K562 (cell line): ENCODE measurements around the gene GPR55. TPM values are rescaled to one million over a fixed set of nuclear protein-coding genes. Genes with fewer than 3 reads are reported as not detected.

ENCODE experiments used
- ATAC-seq: fragments of 200-7000 bp; cut with Tn5 transposase; 3 replicates; pipeline ENCODE4 v1.9.1; 2020; ENCODE audit warnings: moderate library complexity
- BruUV-seq: library from RNA; stranded (reverse); fragments of 400-500 nt; replicated peaks from 2 replicates; lab custom pipeline; 2021; lab: Mats Ljungman, UMichigan
- CTCF ChIA-PET: fragments of 300-600 bp; formaldehyde crosslinking; extraction: SDS; loops from one replicate; lab custom pipeline; 2021; ENCODE audit warnings: low intra/inter-chr PET ratio; lab: Yijun Ruan, JAX
- POLR2A ChIA-PET: fragments of 300-600, 350-650 bp; sonication (Branson Sonifier 250); formaldehyde crosslinking; extraction: SDS; loops from one replicate; lab custom pipeline; 2021; ENCODE audit warnings: antibody characterized with exemption, inconsistent platforms; lab: Yijun Ruan, JAX
- DNase-seq, 4 experiments: peaks; one replicate each; pipeline versions ENCODE4 v3.0.0 to v3.0.0-alpha.2; 2011 to 2018; ENCODE audit warnings: low spot score in 3 of 4, mixed read lengths in 3 of 4; ENCODE audit errors: extremely low read depth in 1 of 4
- FAIRE-seq: peaks from 2 replicates; lab custom pipeline; 2011; peaks lifted over from hg19 to GRCh38; lab: Jason Lieb, UNC
- H2AFZ ChIP-seq: 2 replicates; pipeline ENCODE4 v1.6.0; 2011; ENCODE audit warnings: low read depth, low read length, control low read depth, inconsistent platforms
- H3K27ac ChIP-seq: fragments of 200-600 bp; 3 replicates; pipeline ENCODE4 v1.8.0; 2011; ENCODE audit warnings: low read depth, mild to moderate bottlenecking, control low read depth, inconsistent platforms, low read length, moderate library complexity, mixed read lengths; ENCODE audit errors: extremely low read depth
- H3K27me3 ChIP-seq, 2 experiments: fragments of 300-600 bp in 1 of 2; 2 replicates in 1 of 2; 3 replicates in 1 of 2; pipeline versions ENCODE4 v1.6.0 to v1.8.0; 2011; ENCODE audit warnings: inconsistent platforms in 2 of 2, low read length in 2 of 2, mild to moderate bottlenecking in 1 of 2, mixed read lengths in 1 of 2, moderate library complexity in 1 of 2; ENCODE audit not compliant: control insufficient read depth in 2 of 2, insufficient read depth in 2 of 2
- H3K36me3 ChIP-seq: fragments of 300-600 bp; 3 replicates; pipeline ENCODE4 v1.8.0; 2011; ENCODE audit warnings: mild to moderate bottlenecking, low read length, inconsistent platforms; ENCODE audit not compliant: control insufficient read depth, insufficient read depth
- H3K4me1 ChIP-seq, 2 experiments: fragments of 200-600 bp in 1 of 2; replicated peaks in 1 of 2; 2 replicates in 1 of 2; 3 replicates in 1 of 2; pipeline versions ENCODE4 v1.5.1 to v1.8.0; 2011; ENCODE audit warnings: inconsistent platforms in 2 of 2, low read length in 2 of 2, mild to moderate bottlenecking in 1 of 2, mixed read lengths in 1 of 2, moderate library complexity in 1 of 2; ENCODE audit not compliant: control insufficient read depth in 2 of 2, insufficient read depth in 2 of 2
- H3K4me2 ChIP-seq: 2 replicates; pipeline ENCODE4 v1.6.1; 2011; ENCODE audit warnings: low read length, control low read depth, inconsistent platforms, mixed read lengths; ENCODE audit not compliant: insufficient read depth
- H3K4me3 ChIP-seq: fragments of 200-600 bp; sonication (generic), shearing (Covaris generic); 2 replicates; pipeline ENCODE4 v1.5.1; 2016; ENCODE audit warnings: control low read depth, inconsistent platforms
- H3K79me2 ChIP-seq: fragments of 200-600 bp; 3 replicates; pipeline ENCODE4 v1.8.0; 2011; ENCODE audit warnings: low read length, inconsistent platforms; ENCODE audit not compliant: control insufficient read depth, insufficient read depth
- H3K9ac ChIP-seq, 2 experiments: 2 replicates each; pipeline versions ENCODE4 v1.6.0 to v1.6.1; 2011; ENCODE audit warnings: low read depth in 2 of 2, low read length in 2 of 2, control low read depth in 1 of 2, inconsistent platforms in 1 of 2, mild to moderate bottlenecking in 1 of 2, mixed read lengths in 1 of 2; ENCODE audit not compliant: insufficient read depth in 1 of 2
- H3K9me1 ChIP-seq: one replicate; pipeline ENCODE4 v1.6.0; 2011; ENCODE audit warnings: inconsistent platforms, mild to moderate bottlenecking, low read length, moderate library complexity; ENCODE audit not compliant: control insufficient read depth, insufficient read depth
- H3K9me3 ChIP-seq: replicated peaks from 2 replicates; pipeline ENCODE4 v1.5.1; 2011; ENCODE audit warnings: low read depth, low read length, inconsistent platforms; ENCODE audit not compliant: control insufficient read depth, insufficient read depth
- H4K20me1 ChIP-seq: replicated peaks from 2 replicates; pipeline ENCODE4 v1.6.1; 2011; ENCODE audit warnings: low read length, inconsistent platforms, mixed read lengths; ENCODE audit not compliant: control insufficient read depth, insufficient read depth
- CBFA2T2 ChIP-seq: fragments of 450-650 bp; conservative IDR thresholded peaks from 2 replicates; pipeline ENCODE4 v1.6.1; 2017; ENCODE audit warnings: mild to moderate bottlenecking
- ELF1 ChIP-seq: fragments of 200-800 bp; sonication (Bioruptor generic); IDR thresholded peaks from 2 replicates; pipeline ENCODE4 v1.6.1; 2016; ENCODE audit warnings: missing genetic modification characterization, missing compliant biosample characterization
- KLF6 ChIP-seq: fragments of 250-450 bp; sonication (Bioruptor Pico); IDR thresholded peaks from 2 replicates; pipeline ENCODE4 v1.4.0; 2020; ENCODE audit warnings: mild to moderate bottlenecking, moderate library complexity, borderline replicate concordance
- PURB ChIP-seq: sonication (generic); formaldehyde crosslinking; IDR thresholded peaks from 2 replicates; pipeline ENCODE4 v1.9.0; 2021; ENCODE audit warnings: low read depth, mild to moderate bottlenecking, missing genetic modification reagents
- ZNF140 ChIP-seq: fragments of 250-450 bp; sonication (Bioruptor Pico); IDR thresholded peaks from 2 replicates; pipeline ENCODE4 v1.8.0; 2021; ENCODE audit warnings: moderate library complexity, mild to moderate bottlenecking, inconsistent platforms
- WGBS: fragments of 100-300 bp; shearing (Covaris generic); methylation state at CpG from one replicate; pipeline ENCODE4 v1.1.6; 2016; ENCODE audit warnings: low coverage, mixed read lengths; ENCODE audit not compliant: insufficient coverage; ENCODE audit errors: missing lambda C conversion rate; 5-methylcytosine and 5-hydroxymethylcytosine counted together
- in situ Hi-C: fragments of 300-500 bp; cut with MboI; formaldehyde crosslinking; loops from 4 replicates; pipeline ENCODE4 v1.15.0; 2018; ENCODE audit warnings: inconsistent platforms, mixed read lengths
- intact Hi-C: fragments of 100-400 bp; cut with micrococcal nuclease; formaldehyde crosslinking; loops from 2 replicates; pipeline ENCODE4 v1.14.2; 2022
- polyA plus RNA-seq, 8 experiments: library from polyadenylated mRNA; depleted of rRNA in 4 of 8; stranded (reverse) in 5 of 8; unstranded in 3 of 8; fragments of >200 nt; fragmentation: Nextera tagmentation in 2 of 8; fragmentation: Illumina TruSeq in 1 of 8; extraction: Ambion mirVana in 2 of 8; extraction: Trizol in 1 of 8; gene quantifications; 2 replicates each; pipeline versions ENCODE4 v1.2.1 to v1.2.3, GENCODE V29; 2011 to 2014; ENCODE audit warnings: inconsistent platforms in 1 of 8, missing spikeins in 1 of 8
- total RNA-seq, 7 experiments: library from RNA; depleted of rRNA in 6 of 7; stranded (reverse); fragments of >200 nt in 6 of 7; fragmentation: Illumina TruSeq in 2 of 7; extraction: Trizol in 2 of 7; gene quantifications; 2 replicates each; pipeline versions ENCODE4 v1.2.1 to v1.2.3, GENCODE V29; 2011 to 2021; ENCODE audit warnings: low replicate concordance in 1 of 7
- TF ChIP-seq, protein P1 (sequence below), 2 experiments: fragments of 150-350 bp in 1 of 2; IDR thresholded peaks; 2 replicates each; pipeline ENCODE4 v1.6.1; 2012 to 2016; ENCODE audit warnings: low read depth in 2 of 2, low read length in 2 of 2, mild to moderate bottlenecking in 1 of 2, moderate library complexity in 1 of 2

The GPR55 gene
- total and polyA plus RNA-seq, 9 of the 15 experiments (the other 6 are each of a cell fraction or from before 2014, with no cell fraction given): 0.11 to 0.49 (median 0.27) TPM

DNA sequence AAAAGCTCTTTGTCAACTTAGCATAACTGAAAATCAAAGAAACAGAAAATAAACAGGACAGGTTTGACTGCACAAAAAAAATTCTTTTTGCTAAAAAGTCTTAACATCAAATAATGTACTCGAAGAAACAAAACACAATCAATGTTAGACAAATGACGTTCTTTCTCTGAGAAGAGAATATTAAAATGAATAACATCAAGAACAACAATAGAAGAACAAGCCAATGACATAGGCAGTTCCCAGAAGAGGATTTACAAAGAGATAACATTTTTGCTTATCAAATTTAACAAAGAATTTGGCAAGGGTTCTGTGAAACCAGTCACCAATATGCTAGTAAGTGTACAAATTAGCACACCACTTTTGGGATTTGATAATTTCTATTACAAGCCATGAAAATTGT, 5.8 kb downstream of the GPR55 start:
- Histone ChIP-seq H3K79me2 (no peaks in the 10 kb centered on the region), H3K9ac (no peak overlapping the region)
- DNase-seq: no peak
- no TSS peak for BruUV-seq
- TF ChIP-seq CBFA2T2 (no peak), PURB (CRISPR knock-in tag) (no peak), KLF6 (CRISPR knock-in tag) (no peak), ELF1 (tag) (no peak), ZNF140 (no peak)
- TF ChIP-seq, protein P1, sequence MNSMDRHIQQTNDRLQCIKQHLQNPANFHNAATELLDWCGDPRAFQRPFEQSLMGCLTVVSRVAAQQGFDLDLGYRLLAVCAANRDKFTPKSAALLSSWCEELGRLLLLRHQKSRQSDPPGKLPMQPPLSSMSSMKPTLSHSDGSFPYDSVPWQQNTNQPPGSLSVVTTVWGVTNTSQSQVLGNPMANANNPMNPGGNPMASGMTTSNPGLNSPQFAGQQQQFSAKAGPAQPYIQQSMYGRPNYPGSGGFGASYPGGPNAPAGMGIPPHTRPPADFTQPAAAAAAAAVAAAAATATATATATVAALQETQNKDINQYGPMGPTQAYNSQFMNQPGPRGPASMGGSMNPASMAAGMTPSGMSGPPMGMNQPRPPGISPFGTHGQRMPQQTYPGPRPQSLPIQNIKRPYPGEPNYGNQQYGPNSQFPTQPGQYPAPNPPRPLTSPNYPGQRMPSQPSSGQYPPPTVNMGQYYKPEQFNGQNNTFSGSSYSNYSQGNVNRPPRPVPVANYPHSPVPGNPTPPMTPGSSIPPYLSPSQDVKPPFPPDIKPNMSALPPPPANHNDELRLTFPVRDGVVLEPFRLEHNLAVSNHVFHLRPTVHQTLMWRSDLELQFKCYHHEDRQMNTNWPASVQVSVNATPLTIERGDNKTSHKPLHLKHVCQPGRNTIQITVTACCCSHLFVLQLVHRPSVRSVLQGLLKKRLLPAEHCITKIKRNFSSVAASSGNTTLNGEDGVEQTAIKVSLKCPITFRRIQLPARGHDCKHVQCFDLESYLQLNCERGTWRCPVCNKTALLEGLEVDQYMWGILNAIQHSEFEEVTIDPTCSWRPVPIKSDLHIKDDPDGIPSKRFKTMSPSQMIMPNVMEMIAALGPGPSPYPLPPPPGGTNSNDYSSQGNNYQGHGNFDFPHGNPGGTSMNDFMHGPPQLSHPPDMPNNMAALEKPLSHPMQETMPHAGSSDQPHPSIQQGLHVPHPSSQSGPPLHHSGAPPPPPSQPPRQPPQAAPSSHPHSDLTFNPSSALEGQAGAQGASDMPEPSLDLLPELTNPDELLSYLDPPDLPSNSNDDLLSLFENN (IDR thresholded peaks at IDR 0.05; ENCODE audit: low read depth in 2 of 2, low read length in 2 of 2): no peak
- TF ChIP-seq, all 486 proteins: peak for 0
- Histone ChIP-seq H3K9me1 (no peaks in the 10 kb centered on the region), H3K27ac (no peak overlapping the region), H3K4me2 (no peak overlapping the region), H3K4me3 (no peak overlapping the region), H2AFZ (no peak overlapping the region), H3K9me3 (no peaks in the 10 kb centered on the region), H3K27me3 (peaks cover 0 to 7% of the 10 kb centered on the region in 2 experiments; a peak in 2 of 5 replicates), H4K20me1 (no peaks in the 10 kb centered on the region), H3K36me3 (no peaks in the 10 kb centered on the region), H3K4me1 (no peaks in the 10 kb centered on the region)
- intact Hi-C loops (no loop called here), in situ Hi-C loops (no loop called here)
- ChIA-PET POLR2A (no interaction called here), CTCF (interaction anchor here (0.7 kb wide), 1 partner anchor 529 kb away, joined by 4 read pairs; no protein-coding TSS in a partner anchor)
- no peak for FAIRE-seq
- 0% methylated on average over 2 of the region's 2 CpGs for WGBS
- ATAC-seq: no peak
